B cell (primary cell): ENCODE data around the gene TMEM131L.

ENCODE experiments used
- CTCF ChIP-seq: fragments of 200-600 bp; IDR thresholded peaks from one replicate; pipeline ENCODE4 v1.8.0; 2022; ENCODE audit warnings: antibody characterized with exemption, mild to moderate bottlenecking
- EZH2 ChIP-seq: IDR thresholded peaks from 2 replicates; pipeline ENCODE4 v1.6.1; 2012; ENCODE audit warnings: borderline replicate concordance, low read depth, mild to moderate bottlenecking, moderate library complexity, low read length; ENCODE audit not compliant: insufficient read depth, poor library complexity, severe bottlenecking

GRCh38 chr4:153438916-153439756 is 27.0 kb upstream of the TMEM131L start:
- no peak for TF ChIP-seq EZH2
- TF ChIP-seq CTCF: no peak
